ENCODE data around the gene RAB2B. TPM values are rescaled to one million over a fixed set of nuclear protein-coding genes. Genes with fewer than 3 reads are reported as not detected.

Gene RAB2B
- total RNA-seq, 1 donor from 2014 or later, result 17.0 TPM

GRCh38 chr14:21415329-21415728, 61.4 kb downstream of the RAB2B start:
- intact Hi-C loops (cut with micrococcal nuclease), result no loop called here
- ATAC-seq, result no peak
- no peak for DNase-seq

DNA sequence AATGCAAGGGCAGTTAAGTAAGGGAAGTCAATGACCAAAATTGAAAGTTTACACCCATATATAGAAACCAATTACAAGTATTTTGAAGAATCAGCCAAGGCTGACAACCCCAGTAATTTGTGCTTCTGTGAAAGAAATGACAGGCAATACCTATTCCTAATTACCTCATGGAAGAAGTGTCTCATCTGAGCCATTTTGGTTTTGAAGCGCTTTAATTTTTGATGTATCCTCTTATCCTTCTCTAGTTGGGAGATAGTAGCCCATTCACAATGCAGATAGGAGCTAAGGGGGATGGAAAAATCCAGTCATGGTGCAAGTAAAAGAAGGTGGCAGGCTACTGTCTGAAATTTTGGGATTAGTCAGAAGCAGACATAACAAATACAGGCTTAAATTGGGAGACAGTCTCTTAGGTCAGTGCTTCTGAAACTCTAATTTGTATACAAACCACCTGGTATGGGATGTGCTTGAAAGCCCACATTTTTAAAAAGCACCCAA, 62.6 kb downstream of the RAB2B start:
- no peak for ATAC-seq
- DNase-seq, result no peak
- intact Hi-C loops (cut with micrococcal nuclease), result no loop called here

Other genes with a start within 250 kb of the RAB2B start
- 267 TPM for gene HNRNPC, start 207.5 kb downstream of the RAB2B start, total RNA-seq
- 0.52 TPM for gene RPGRIP1, start 196.9 kb downstream of the RAB2B start, total RNA-seq
- gene SUPT16H, start 92.9 kb downstream of the RAB2B start, total RNA-seq, result 28.5 TPM
- gene CHD8, start 20.8 kb downstream of the RAB2B start, total RNA-seq, result 28.8 TPM
- 93.4 TPM for gene TOX4, start 236 bp upstream of the RAB2B start, total RNA-seq
- gene METTL3, start 34.4 kb upstream of the RAB2B start, total RNA-seq, result 27.3 TPM
- 4.2 TPM for gene SALL2, start 49.4 kb upstream of the RAB2B start, total RNA-seq
- not detected for gene OR10G3, start 103.1 kb upstream of the RAB2B start, total RNA-seq
- not detected for gene OR10G2, start 158.0 kb upstream of the RAB2B start, total RNA-seq
- not detected for gene OR4E2, start 176.9 kb upstream of the RAB2B start, total RNA-seq
- not detected for gene OR4E1, start 196.9 kb upstream of the RAB2B start, total RNA-seq

Measured in left ventricle myocardium superior (tissue), 1 donor.